Measurements from ENCODE around the gene MGLL. TPM values are rescaled to one million over a fixed set of nuclear protein-coding genes. Genes with fewer than 3 reads are reported as not detected.
"Not testable (repeated sequence)": the region's sequence is repeated elsewhere in the genome, so short reads cannot be mapped to it uniquely, and the experiment has no call there.

The MGLL gene
- total RNA-seq, 1 donor from 2014 or later: 0.43 TPM

DNA sequence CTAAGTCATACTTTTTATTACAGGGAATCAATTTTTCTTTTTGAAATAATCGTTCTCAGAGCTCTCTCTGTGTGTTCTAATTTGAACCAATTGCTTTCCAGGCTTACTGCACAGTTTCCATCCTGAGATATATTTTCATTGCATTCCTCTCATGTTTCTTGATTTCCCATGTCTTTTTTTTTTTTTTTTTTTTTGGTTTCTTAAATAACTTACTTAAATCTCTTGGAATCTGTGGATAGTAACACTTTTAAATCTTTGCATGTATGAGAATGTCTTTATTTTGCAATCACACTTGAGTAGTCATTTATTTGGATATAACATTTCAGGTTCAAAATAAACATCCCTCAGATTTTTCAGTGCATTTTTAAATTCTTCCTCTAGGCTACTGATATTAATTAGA is 164.1 kb downstream of the MGLL start:
- Mint-ChIP-seq H3K36me3 (ENCODE audit: insufficient read depth) (peaks cover 2% of the 10 kb centered on the region), H3K9me3 (ENCODE audit: low read depth) (no peaks in the 10 kb centered on the region), H3K4me3 (ENCODE audit: low read depth) (no peak overlapping the region), H3K27ac (no peak overlapping the region), H3K27me3 (no peaks in the 10 kb centered on the region), H3K4me1 (ENCODE audit: low read depth) (peaks cover 5% of the 10 kb centered on the region)
- no peak for DNase-seq (ENCODE audit: low spot score, unreplicated experiment)
- TF ChIP-seq, protein P1, sequence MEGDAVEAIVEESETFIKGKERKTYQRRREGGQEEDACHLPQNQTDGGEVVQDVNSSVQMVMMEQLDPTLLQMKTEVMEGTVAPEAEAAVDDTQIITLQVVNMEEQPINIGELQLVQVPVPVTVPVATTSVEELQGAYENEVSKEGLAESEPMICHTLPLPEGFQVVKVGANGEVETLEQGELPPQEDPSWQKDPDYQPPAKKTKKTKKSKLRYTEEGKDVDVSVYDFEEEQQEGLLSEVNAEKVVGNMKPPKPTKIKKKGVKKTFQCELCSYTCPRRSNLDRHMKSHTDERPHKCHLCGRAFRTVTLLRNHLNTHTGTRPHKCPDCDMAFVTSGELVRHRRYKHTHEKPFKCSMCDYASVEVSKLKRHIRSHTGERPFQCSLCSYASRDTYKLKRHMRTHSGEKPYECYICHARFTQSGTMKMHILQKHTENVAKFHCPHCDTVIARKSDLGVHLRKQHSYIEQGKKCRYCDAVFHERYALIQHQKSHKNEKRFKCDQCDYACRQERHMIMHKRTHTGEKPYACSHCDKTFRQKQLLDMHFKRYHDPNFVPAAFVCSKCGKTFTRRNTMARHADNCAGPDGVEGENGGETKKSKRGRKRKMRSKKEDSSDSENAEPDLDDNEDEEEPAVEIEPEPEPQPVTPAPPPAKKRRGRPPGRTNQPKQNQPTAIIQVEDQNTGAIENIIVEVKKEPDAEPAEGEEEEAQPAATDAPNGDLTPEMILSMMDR (IDR thresholded peaks at IDR 0.05; ENCODE audit: unreplicated experiment): no peak

DNA sequence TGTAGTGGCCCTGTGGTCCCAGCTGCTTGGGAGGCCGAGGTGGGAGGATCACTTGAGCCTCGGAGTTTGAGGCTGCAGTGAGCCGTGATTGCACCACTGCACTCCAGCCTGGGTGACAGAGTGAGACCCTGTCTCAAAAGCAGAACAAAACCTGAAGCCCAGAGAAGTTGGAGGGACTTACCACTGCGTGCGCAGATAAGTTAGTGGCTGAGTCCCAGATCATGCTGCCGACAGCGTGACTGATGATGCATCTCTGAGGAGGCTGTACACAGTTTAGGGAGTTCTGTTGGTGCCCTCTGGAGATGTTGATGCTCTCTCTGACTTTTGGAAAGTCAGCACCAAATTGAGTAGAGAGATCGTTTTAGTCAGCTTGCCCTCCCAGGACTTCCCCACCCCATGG is 165.4 kb downstream of the MGLL start:
- H3K36me3 Mint-ChIP-seq (ENCODE audit: insufficient read depth): peaks cover 2% of the 10 kb centered on the region
- DNase-seq (ENCODE audit: low spot score, unreplicated experiment): no peak
- H3K27ac Mint-ChIP-seq: no peak overlapping the region
- H3K27me3 Mint-ChIP-seq: peaks cover 3% of the 10 kb centered on the region
- H3K4me1 Mint-ChIP-seq (ENCODE audit: low read depth): peaks cover 5% of the 10 kb centered on the region
- no peak overlapping the region for H3K4me3 Mint-ChIP-seq (ENCODE audit: low read depth)
- TF ChIP-seq, protein P1 (IDR thresholded peaks at IDR 0.05; ENCODE audit: unreplicated experiment): no peak
- no peaks in the 10 kb centered on the region for H3K9me3 Mint-ChIP-seq (ENCODE audit: low read depth)

DNA sequence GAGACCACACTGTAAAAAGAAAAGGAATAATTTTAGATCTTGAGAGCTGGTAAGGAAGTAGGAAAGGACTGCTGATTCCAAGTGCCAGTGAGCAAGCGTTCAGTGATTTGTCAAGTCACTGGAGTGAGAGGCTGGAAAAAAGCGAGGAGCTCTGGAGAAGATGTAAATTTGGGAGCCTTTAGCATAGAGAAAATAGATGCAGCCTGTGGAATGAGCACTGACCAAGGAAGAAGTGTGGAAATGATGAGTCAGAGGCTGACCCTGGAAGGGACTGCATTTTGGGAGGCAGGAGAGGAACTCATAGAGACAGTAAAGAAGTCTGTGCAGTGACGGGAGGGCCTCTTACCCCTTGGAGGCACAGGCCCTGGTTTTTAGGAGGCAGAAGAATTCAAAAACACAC is 166.7 kb downstream of the MGLL start:
- no peak overlapping the region for H3K27ac Mint-ChIP-seq
- no peaks in the 10 kb centered on the region for H3K9me3 Mint-ChIP-seq (ENCODE audit: low read depth)
- H3K4me3 Mint-ChIP-seq (ENCODE audit: low read depth): no peak overlapping the region
- DNase-seq (ENCODE audit: low spot score, unreplicated experiment): no peak
- peaks cover 3% of the 10 kb centered on the region for H3K27me3 Mint-ChIP-seq
- peaks cover 2% of the 10 kb centered on the region for H3K36me3 Mint-ChIP-seq (ENCODE audit: insufficient read depth)
- TF ChIP-seq, protein P1 (IDR thresholded peaks at IDR 0.05; ENCODE audit: unreplicated experiment): no peak
- H3K4me1 Mint-ChIP-seq (ENCODE audit: low read depth): peaks cover 5% of the 10 kb centered on the region

DNA sequence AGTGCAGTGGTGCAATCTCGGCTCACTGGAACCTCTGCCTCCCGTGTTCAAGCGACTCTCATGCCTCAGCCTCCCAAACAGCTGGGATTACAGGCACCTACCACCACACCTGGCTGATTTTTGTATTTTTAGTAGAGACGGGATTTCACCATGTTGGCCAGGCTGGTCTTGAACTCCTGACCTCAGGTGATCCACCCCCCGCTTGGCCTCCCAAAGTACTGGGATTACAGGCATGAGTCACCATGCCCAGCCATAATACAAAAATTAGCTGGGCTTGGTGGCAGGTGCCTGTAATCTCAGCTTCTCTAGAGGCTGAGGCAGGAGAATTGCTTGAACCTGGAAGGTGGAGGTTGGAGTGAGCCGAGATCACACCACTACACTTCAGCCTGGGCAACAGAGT is 167.3 kb downstream of the MGLL start:
- H3K9me3 Mint-ChIP-seq (ENCODE audit: low read depth); H3K36me3 Mint-ChIP-seq (ENCODE audit: insufficient read depth): not testable (repeated sequence)

DNA sequence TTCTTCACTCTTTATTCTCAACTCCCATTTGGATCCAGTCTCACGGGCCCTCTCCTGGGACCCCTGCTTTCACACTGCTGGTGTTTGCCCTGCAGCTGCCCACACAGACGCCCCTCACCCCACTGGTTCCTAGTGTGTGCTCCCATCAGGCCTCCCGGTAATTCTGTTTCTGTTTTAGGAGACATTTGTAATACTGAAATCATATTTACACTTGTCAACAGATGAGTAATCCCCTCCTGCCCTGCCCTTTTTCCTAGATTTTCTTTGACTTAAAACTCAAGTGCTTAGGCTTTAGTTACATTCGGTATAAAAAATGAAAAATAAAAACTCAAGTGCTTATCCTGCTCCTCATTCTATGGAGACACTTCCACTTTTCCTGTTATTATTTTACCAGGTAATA is 167.9 kb downstream of the MGLL start:
- H3K4me1 Mint-ChIP-seq (ENCODE audit: low read depth): peaks cover 5% of the 10 kb centered on the region

More for the DNA sequence above, 167.3 kb downstream of the MGLL start:
- not testable (repeated sequence) for H3K4me1 Mint-ChIP-seq (ENCODE audit: low read depth); H3K4me3 Mint-ChIP-seq (ENCODE audit: low read depth); H3K27ac Mint-ChIP-seq; H3K27me3 Mint-ChIP-seq; DNase-seq (ENCODE audit: low spot score, unreplicated experiment)

More for the DNA sequence above, 167.9 kb downstream of the MGLL start:
- H3K27ac Mint-ChIP-seq: no peak overlapping the region
- H3K36me3 Mint-ChIP-seq (ENCODE audit: insufficient read depth): no peaks in the 10 kb centered on the region
- H3K9me3 Mint-ChIP-seq (ENCODE audit: low read depth): no peaks in the 10 kb centered on the region
- no peak overlapping the region for H3K4me3 Mint-ChIP-seq (ENCODE audit: low read depth)
- peaks cover 3% of the 10 kb centered on the region for H3K27me3 Mint-ChIP-seq
- TF ChIP-seq, protein P1 (IDR thresholded peaks at IDR 0.05; ENCODE audit: unreplicated experiment): no peak
- DNase-seq (ENCODE audit: low spot score, unreplicated experiment): no peak
